ENCODE results near the gene ELMO3.

The ELMO3 gene

DNA sequence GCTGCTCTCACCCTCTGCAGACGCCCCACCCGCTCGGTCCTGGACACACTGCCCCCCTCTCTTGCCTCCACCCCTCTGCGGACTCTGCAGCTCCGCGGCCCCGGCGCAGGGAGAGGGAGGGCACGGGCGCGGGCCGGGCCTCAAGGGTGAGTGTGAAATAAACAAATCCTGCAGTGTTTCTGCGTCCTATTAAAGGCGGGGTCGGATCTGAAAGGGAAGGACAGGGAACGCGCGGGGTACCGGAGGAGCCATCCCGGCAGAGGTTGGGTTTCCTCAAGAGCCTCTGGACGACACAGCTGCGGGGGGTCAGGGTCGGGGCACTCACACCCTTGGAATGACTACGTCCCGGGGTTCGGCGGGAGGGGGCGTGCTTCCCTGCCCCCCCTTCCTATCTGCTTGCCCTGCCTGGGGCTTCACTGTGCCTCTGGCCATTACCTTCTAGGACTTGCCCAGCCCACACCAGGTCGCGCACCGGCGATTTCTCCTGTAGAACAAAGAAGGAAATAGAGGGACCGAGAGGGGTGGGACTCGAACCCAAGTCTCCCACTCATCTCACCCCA, 34.9 kb upstream of the ELMO3 start:
- no peak for DNase-seq

DNA sequence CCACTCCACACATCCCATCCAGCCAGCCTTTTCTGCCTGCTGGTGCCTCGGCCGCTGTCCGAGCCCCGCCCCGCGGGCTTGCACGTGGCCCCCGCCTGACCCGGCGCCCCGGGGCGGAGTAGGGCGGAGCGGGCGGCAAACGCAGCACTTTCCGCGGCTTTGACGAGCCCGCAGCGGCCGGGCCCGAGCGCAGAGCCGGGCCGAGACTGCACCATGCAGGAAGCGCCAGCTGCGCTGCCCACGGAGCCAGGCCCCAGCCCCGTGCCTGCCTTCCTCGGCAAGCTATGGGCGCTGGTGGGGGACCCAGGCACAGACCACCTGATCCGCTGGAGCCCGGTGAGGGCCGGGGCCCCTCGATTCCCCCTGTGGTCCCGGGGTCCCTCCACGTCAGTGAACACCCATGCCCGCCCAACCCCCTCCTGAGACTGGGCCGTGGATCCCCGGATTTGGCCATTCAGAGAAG, 34.3 kb upstream of the ELMO3 start, which contains the start of gene HSF4:
TSS of gene HSF4 (plus strand) at position 147 of the 463 bp plus-strand sequence. CDS start at position 214, 67 bp downstream.
- DNase-seq = no peak

DNA sequence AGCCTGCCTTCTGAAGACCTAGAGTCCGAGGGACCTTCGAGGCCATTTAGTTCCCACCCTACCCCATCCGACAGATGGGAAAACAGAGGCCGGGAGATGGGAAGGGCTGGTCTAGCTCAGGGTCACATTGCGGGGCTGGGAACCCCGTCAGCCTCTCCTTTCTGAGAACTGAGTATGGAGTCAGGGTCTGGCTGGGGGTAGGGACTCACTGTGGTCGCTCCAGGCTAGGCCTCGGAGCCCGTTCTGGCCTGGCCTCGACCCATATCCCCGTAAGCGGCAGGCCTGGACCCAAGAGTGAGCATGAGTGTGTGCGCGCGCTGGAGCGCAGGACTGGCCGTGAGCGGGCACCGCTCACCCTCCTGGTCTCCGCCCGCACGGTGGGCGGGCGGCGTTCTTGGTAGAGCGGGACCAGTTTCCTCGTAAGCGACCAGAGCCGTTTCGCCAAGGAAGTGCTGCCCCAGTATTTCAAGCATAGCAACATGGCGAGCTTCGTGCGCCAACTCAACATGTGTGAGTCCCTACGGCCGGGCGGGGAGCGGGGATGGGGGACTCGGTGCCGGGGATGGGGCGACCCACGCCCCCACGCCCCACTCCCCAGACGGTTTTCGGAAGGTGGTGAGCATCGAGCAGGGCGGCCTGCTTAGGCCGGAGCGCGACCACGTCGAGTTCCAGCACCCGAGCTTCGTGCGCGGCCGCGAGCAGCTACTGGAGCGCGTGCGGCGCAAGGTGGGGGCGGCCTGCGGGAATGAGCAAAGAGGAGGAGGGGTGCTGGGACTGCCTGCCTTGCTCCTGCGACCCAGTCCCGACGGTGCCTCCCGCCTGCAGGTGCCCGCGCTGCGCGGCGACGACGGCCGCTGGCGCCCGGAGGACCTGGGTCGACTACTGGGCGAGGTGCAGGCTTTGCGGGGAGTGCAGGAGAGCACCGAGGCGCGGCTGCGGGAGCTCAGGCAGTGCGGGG, 33.5 kb upstream of the ELMO3 start:
- no peak for DNase-seq

DNA sequence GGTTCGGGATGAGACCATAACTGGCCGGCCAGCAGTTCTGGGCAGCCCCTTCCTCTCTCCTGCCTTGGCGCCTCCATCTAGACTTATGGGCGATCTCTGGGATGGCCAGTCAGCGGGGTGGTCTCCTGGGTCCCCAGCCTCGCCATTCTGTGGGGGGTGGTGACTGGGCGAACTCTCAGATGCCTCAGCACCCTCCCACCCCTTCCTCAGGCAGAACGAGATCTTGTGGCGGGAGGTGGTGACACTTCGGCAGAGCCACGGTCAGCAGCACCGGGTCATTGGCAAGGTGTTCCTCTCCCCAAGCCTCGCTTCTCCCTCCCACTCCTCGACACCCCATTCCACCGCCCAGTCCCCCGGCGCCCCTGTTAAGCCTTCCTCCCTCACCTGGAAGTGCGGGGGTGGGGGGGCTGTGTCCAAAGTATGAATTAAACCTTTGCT, 32.8 kb upstream of the ELMO3 start:
- no peak for DNase-seq

DNA sequence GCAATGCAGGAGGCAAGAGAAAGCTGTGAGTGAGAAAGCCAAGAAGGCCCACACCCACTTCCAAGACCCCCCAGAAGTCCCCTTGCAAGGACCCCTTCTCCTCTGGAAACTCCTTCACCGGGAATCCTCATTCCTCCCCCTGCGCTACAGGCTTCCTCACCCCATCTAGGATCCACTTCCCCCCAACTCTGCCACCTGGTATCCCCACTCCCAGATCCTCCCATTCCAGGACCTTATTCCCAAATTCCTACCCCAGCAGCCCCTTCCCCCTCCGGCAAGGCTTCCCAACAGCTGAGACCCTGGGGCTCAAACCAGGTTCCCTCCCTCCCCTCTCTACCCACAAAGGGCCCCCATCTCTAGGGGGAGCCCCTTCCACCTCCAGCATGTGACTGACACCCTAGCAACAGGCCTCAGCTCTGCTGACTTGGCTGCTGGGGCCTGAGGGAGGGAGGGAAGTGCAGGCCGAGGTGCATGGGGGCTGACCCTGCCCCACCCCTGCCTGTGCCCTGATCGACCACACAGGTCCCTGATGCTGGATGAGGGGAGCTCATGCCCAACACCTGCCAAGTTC, 32.2 kb upstream of the ELMO3 start:
- no peak for DNase-seq

DNA sequence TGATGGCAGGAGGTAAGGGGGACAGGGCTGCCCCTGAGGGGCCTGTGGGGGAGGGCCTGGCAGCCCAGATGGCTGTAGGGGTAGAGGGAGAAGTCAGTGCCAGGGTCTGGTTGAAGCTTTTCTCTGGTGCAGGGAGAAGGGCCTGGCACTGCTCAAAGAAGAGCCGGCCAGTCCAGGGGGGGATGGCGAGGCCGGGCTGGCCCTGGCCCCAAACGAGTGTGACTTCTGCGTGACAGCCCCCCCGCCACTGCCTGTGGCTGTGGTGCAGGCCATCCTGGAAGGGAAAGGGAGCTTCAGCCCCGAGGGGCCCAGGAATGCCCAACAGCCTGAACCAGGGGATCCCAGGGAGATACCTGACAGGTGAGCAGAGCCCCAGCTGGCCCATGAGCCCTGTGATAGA, 31.3 kb upstream of the ELMO3 start:
- DNase-seq = no peak

DNA sequence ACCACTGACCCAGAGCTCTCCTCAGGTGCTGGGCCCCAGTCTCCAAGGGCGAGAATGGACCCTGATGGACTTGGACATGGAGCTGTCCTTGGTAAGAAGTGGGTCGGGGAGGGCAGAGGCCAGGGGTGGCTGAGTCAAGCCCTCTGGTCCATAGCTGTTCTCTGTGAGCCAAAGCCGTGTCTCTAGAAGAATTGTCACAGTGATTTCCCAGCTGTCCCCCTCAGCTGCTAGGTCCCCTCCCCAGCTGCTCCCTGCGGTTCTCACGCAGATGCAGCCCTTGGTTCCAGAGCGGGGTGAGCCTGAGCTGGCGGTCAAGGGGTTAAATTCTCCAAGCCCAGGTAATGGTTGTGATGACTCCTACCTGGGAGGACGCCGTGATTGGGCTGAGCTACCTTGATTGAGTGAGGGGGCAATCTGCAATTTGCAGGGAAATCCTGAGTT, 29.9 kb upstream of the ELMO3 start:
- no peak for DNase-seq

DNA sequence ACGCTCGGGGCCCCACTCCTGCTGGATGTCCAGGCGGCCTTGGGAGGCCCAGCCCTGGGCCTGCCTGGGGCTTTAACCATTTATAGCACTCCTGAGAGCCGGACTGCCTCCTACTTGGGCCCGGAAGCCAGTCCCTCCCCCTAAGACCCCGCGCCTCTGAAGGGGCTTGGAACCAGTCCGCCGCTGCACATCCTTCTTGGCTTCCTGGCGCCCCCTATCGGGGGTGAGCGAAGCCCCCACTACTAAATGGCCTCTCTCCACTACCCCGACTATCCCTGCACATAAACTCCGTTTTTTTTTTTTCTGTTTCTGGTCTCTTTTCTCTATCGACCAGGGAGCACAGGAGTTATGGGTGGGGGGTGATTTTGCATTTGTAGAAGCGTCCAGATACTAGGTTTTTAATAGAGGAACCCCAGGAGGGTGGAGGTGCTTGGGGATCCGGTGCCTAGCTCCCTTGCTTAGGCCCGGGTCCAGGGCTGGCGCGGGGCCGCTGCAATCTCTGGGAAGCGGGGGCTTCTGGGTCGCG, 29.2 kb upstream of the ELMO3 start:
- peak; percentile 31 for DNase-seq

DNA sequence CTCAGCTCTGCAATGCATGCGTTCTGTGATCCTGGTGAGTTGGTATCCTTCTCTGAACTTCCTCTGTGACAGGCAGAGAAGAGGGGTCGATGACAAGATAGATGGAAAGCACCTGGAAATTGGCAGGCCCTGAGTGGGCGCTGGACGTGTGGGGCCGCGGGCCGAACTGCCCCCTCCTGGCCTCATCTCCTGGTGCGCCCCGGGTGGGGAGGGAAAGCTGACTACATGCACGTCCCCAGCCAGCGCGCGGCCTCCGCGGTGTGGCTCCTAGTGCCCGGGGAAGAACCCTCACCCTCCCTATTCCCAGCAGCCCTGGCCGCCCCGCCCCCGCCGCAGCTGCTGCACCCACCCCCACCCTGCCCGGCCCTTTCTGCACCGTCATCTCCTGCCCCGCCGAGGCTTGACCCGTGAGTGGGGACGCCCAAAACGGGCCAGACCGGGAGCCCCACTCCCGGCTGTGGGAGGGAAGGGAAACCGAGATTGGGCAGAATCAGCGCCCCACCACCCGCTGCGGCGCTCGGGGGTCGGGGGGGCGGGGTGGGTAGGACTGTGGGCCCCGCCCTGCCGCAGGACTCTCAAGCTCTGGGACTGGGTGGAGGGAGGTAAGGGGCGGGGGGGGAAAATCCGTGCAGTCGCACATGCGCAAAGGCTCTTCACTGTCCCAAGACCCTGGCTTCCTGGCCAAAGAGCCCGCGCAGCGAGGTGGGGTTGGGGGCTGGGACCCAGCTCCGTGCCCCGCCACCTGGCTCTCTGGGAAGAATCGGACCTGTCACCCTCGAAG, 28.6 kb upstream of the ELMO3 start, which contains the start of gene NOL3:
TSS of gene NOL3 (plus strand) at position 371 of the 781 bp plus-strand sequence.
- DNase-seq = peak; percentile 53

DNA sequence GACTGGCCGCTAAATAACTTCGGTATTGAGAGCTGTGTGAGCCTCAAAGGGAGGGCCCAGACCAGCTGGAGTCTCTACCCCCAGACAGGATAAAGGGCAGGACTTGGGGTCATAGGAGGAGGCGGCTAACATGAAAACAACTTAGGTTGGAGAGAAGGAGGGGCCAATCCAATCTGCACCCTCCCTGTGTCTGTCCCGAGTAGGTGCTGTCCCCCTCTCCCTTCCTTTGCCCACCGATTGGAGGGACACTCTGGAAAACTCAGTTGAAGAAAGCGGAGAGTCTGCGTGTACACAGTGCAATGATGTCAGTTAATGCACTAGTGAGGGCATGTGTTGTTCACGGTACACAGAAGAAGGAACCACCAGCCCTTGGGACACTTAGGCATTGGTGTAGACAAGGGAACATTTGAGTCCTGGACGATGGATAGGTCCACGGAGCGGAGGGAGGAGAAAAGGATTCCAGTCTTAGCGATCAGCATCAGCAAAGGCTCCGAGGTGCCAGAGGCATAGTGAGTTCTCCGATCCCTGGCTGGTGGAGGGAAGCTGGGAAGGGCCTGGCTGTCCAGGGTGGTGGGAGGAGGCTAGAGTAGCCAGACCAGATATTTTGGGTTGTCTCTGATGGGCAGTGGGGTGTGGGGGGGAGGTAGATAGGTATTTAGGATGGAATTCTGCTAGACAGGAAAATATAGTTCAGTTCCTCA, 27.8 kb upstream of the ELMO3 start:
- no peak for DNase-seq

DNA sequence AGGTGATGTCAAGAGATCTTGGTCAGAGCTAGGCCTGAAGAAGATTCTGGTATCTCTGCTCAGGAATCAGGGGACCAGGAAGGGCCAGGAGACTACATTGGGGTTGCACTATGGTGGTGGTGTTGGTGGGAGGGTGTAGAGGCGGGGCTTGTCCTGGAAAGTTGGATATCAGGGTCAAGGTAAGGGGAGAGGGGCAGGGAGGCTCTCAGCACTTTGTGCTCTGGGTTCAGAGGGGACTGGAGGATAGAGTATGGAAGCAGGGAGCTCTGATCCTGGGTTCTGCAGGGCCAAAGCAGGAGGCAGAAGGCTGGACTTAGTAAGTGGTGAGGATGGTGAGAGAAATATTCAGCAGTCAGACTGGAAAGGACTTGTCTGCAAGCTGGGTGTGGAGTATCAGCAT, 25.6 kb upstream of the ELMO3 start:
- DNase-seq = no peak

DNA sequence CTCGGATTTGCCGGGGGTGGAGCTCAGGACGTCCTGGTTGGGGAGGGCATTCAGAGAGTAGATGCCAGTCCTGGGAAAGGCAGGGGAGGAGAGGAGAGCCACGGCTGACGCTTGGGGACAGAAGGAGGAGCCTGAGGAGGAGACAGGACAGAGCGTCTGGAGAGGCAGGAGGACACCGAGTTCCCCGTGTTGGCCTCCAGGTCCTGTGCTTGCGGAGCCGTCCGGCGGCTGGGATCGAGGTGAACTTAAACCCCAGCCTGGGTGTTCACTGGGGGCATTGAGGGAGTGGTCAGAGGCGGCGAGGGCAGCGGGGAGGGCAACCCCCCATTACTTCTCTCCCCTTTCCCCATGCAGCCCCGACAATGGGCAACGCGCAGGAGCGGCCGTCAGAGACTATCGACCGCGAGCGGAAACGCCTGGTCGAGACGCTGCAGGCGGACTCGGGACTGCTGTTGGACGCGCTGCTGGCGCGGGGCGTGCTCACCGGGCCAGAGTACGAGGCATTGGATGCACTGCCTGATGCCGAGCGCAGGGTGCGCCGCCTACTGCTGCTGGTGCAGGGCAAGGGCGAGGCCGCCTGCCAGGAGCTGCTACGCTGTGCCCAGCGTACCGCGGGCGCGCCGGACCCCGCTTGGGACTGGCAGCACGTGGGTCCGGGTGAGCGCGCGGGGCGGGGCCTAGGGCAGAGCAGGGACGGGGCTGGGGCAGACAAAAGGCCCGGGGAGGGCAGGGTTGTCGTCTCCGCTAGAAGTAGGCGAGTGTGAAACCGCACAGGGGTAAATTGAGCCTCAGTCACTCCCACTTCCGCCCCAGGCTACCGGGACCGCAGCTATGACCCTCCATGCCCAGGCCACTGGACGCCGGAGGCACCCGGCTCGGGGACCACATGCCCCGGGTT, 24.9 kb upstream of the ELMO3 start:
- peak; percentile 67 for DNase-seq

DNA sequence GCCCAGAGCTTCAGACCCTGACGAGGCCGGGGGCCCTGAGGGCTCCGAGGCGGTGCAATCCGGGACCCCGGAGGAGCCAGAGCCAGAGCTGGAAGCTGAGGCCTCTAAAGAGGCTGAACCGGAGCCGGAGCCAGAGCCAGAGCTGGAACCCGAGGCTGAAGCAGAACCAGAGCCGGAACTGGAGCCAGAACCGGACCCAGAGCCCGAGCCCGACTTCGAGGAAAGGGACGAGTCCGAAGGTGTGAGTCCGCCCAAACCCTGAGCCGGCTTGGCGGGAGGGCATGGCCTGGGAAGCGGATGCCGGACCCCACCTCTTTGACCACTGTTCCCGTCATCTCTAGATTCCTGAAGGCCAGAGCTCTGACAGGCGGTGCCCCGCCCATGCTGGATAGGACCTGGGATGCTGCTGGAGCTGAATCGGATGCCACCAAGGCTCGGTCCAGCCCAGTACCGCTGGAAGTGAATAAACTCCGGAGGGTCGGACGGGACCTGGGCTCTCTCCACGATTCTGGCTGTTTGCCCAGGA, 24.2 kb upstream of the ELMO3 start:
- no peak for DNase-seq

DNA sequence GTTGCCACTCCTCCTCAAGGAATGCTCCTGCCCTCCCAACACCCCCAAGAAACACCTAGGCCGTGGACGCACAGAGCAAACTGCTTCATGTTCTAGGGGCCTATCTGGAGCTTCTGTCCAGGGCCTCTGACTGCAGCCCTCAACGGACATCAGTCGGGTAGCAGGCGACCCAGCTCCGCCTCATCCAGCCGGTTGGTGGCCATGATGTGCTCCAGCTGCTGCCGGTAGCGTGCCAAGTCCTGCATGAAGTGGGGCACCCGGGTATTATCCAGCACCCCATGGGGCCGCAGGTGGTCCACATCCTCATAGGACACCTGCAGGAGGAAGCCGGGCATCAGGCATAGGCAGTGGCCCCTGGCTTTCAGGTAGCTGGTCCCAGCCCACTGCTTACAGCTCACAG, 22.3 kb upstream of the ELMO3 start:
- no peak for DNase-seq

DNA sequence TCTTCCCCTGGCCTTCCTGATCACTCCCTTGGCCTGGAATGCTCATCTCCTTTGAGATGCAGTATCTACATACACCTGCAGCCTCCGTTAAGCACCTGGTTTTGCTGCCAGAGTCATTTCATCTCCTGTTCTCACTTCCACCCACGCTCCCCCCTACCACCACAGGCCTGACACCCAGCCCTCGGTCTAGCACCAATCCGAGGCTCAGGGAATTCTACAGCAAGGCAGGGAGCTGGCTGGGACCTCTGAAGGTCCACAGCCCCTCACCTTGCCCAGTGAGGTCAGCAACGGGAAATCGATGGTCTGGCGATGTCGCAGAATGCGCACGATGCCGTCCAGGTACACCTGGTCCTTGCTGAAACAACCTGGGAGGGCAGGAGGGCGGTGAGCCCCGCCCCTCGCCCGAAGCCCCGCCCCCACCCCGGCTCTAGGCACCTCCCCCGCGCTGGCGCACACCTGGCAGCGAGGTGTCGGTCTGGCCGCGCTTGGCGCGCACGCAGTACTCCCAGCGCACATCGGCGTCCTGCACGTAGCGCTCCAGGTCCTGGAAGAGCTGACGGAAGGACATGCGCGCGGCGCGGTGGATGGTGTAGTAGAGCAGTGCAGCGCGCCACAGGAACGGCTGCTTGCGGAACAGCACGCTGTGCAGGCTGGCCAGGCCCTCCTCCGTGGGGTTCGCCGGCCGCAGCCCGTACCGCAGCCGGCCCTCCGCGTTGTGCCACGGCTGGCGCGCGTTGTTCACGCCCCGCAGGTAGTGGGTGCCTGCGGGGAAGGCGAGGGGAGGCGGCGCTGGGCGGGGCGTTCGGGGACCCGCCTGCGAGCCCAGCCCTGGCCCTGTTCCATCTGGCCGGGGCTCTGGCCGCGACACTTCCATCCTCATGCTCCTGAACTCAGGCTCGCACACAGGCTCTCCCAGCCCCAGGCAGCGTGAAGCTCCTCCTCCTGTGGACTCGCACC, 20.9 kb upstream of the ELMO3 start:
- peak; percentile 78 for DNase-seq

DNA sequence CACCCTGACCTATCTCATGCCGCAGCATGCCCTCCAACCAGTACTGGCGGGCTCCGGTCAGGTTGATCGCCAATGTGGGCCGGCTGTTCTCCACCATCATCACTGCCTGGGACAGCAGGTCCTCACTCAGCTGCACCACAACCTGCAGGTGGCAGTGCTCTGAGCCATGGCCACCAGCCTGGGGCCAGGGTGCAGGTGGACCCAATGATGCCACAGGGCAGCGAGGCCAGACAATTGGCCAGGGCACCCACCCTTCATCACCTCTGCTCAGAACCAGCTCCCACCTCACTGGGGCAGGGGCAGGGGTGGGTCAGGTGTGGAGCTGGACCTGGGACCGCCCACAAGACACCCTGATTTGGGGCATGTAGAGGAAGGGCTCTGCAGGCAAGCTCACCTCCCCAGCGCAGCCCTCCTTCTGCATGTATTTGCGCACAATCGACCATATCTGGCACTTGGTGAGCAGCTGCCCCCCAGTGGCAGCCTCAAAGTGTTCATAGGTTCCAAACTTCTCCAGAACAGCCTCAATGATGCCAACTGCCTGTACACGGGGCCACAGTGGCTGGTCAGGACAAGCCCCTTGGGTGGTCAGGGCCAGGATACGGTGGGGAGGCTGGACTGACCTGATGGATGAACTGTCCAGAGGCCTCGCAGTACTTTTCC, 19.4 kb upstream of the ELMO3 start:
- no peak for DNase-seq

DNA sequence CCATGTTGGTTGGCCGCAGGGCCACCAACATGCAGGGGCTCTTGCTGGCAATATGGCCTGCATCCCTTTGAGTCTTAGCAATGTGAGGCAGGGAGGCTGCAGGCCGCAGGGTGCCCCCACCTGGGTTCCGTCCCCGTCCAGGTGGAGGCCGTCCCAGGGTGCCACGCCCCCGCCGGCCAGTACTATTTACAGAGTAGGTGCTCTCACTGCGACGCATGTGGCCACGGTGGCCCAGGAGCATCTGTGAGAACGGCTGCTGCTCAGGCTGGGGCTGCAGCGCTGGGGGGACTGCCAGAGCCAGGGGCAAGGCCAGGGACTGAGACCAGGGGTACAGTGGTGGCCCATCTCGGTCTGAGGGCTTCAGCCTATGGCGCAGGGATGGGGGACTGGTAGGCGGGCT, 18.8 kb upstream of the ELMO3 start:
- DNase-seq = no peak

DNA sequence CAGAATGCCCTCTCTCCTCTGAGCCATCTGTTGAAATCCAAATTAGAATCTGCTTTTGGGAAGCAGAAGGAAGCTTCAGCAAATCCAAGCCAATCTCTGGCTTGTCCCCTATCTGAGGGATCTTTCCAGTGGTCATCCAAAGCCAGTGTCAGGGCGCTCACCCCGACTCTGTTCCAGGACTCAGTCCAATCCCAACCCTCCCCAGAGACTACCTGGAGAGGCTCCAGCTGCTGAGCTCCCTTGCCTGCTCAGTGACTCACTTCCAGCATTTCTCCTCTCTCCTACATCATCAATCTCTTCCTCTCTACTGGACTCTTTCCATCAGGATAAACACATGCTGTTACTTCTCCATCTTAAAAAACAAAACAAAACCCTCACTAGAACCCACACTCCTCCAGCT, 17.6 kb upstream of the ELMO3 start:
- DNase-seq = no peak

DNA sequence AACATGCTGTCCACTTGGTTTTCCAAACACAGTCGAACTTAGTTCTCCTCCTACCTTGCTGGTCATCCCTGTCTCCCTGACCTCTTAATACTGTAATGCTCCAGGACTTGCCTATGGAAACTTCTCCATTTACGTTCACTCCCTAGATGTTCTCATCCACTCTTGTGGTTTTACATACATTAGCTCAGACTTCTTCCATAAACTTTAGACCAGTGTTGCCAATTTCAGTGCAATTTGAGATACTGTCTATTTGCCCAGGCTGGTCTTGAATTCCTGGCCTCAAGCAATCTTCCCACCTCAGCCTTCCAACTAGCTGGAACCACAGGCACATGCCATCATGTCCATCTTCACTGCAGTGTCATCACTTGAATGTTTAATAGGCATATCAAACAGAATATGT, 16.6 kb upstream of the ELMO3 start:
- DNase-seq = no peak

All from NCI-H1105 treated with DMSO at 0.1 percent for 48 hours (cell line).